Esophagus muscularis mucosa (tissue), 3 donors: ENCODE measurements around the gene LAD1.

Experiments used
- POLR2A ChIP-seq: fragments of 450-650 bp; IDR thresholded peaks from one replicate; pipeline ENCODE4 v1.6.1; 2017; ENCODE audit warnings: antibody characterized with exemption, moderate library complexity, mild to moderate bottlenecking, low read depth
- POLR2AphosphoS5 ChIP-seq, 2 donors: sonication (generic); formaldehyde crosslinking; IDR thresholded peaks; one replicate each; pipeline ENCODE4 v1.6.1; 2017; ENCODE audit warnings: antibody characterized with exemption in 2 of 2
- TF ChIP-seq, protein P1 (sequence below), 3 experiments: fragments of 200-600 bp in 2 of 3; fragments of 450-650 bp in 1 of 3; sonication (generic) in 2 of 3; IDR thresholded peaks; one replicate each; pipeline ENCODE4 v1.5.1; 2017 to 2019; ENCODE audit warnings: antibody characterized with exemption in 3 of 3, mild to moderate bottlenecking in 2 of 3, moderate library complexity in 1 of 3

- TF ChIP-seq, protein P1, sequence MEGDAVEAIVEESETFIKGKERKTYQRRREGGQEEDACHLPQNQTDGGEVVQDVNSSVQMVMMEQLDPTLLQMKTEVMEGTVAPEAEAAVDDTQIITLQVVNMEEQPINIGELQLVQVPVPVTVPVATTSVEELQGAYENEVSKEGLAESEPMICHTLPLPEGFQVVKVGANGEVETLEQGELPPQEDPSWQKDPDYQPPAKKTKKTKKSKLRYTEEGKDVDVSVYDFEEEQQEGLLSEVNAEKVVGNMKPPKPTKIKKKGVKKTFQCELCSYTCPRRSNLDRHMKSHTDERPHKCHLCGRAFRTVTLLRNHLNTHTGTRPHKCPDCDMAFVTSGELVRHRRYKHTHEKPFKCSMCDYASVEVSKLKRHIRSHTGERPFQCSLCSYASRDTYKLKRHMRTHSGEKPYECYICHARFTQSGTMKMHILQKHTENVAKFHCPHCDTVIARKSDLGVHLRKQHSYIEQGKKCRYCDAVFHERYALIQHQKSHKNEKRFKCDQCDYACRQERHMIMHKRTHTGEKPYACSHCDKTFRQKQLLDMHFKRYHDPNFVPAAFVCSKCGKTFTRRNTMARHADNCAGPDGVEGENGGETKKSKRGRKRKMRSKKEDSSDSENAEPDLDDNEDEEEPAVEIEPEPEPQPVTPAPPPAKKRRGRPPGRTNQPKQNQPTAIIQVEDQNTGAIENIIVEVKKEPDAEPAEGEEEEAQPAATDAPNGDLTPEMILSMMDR (IDR thresholded peaks at IDR 0.05): no peak
- TF ChIP-seq POLR2A (no peak), POLR2AphosphoS5 (IDR thresholded peaks at IDR 0.05) (no peak)
Measured at GRCh38 chr1:201420608-201421002, 21.5 kb upstream of the LAD1 start.
